GM21360 (cell line): ENCODE data around the gene CDKN2A.
"Not testable (repeated sequence)": the region's sequence is repeated elsewhere in the genome, so short reads cannot be mapped to it uniquely, and the experiment has no call there.

Experiments
- ATAC-seq: cut with Tn5 transposase; IDR thresholded peaks from one replicate; pipeline ENCODE4 v1.9.1; 2021; ENCODE audit warnings: mild to moderate bottlenecking, moderate library complexity; ENCODE audit not compliant: unreplicated experiment

Gene CDKN2A

DNA sequence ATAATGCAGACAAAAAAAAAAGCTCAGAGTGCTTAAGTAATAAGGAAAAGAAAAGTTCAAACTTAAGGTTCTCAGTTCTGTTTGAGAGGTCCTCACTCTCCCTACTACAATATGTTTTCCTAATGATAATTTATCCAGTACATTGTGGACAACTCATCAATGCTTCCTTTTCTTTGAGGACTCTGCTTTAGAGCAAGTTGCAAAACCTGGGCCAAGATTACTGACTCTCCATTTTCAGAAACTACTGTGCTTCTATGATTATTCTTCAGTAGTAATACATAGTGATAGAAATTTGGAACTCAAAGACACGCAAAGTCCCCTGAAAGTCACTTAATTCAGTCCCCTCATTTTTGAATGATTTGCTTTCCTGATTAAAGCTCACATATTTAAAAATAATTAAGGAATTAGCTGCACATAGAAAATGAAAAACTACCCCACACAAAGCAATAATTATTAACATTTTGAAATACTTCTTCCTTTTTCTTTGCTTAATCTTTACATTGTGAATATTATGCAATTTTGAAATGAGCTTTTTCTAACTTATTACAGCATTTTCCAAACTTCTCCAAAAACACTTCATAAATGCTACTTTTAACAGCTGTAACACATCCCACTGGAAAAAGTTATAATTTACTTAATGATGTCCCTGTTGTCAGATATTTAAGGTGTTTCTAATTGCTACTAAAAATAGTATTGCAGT, 11.2 kb downstream of the CDKN2A start:
- ATAC-seq = no peak

DNA sequence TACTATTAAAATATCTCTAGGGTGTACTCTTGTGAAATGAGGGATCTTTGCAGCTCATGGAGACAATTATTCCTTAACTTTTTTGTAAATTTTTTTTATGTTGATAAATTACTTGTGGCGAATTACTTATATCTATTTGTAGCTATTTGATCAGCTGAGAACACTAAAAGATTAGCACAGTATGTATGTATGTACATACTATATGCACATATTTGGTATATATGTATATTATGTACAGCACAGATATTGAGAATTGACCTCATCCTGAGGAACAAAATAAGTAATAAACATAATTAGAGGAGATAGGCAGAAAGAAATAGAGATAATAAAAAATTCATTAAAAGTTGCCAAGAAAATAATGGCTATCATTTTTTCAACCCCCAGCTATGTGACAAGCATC, 11.8 kb downstream of the CDKN2A start:
- ATAC-seq = no peak

DNA sequence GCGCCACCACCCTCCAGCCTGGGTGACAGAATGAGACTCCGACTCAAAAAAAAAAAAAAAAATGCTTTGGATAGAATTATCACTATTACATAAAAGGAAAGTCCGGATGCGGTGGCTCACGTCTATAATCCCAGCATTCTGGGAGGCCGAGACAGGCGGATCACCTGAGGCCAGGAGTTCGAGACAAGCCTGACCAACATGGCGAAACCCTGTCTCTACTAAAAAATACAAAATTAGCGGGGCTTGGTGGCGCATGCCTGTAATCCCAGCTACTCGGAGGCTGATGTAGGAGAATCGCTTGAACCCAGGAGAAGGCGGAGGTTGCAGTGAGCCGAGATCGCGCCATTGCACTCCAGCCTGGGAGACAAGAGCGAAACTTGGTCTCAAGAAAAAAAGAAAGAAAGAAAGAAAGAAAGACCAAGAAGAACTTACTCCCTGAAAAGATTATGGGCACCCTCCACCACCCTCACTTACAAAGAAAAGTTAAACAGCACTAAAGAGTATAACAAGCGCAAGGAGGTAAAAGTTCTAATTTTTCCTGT, 17.8 kb downstream of the CDKN2A start:
- ATAC-seq = no peak

DNA sequence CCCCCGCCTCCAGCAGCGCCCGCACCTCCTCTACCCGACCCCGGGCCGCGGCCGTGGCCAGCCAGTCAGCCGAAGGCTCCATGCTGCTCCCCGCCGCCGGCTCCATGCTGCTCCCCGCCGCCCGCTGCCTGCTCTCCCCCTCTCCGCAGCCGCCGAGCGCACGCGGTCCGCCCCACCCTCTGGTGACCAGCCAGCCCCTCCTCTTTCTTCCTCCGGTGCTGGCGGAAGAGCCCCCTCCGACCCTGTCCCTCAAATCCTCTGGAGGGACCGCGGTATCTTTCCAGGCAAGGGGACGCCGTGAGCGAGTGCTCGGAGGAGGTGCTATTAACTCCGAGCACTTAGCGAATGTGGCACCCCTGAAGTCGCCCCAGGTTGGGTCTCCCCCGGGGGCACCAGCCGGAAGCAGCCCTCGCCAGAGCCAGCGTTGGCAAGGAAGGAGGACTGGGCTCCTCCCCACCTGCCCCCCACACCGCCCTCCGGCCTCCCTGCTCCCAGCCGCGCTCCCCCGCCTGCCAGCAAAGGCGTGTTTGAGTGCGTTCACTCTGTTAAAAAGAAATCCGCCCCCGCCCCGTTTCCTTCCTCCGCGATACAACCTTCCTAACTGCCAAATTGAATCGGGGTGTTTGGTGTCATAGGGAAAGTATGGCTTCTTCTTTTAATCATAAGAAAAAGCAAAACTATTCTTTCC, 19.3 kb downstream of the CDKN2A start:
- ATAC-seq = peak; percentile 59

DNA sequence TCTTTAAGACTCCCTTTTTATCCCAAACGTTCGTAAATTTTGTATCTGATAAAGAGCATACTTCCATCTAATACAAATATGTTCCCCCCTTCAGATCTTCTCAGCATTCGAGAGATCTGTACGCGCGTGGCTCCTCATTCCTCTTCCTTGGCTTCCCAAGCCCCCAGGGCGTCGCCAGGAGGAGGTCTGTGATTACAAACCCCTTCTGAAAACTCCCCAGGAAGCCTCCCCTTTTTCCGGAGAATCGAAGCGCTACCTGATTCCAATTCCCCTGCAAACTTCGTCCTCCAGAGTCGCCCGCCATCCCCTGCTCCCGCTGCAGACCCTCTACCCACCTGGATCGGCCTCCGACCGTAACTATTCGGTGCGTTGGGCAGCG, 19.9 kb downstream of the CDKN2A start:
- ATAC-seq = no peak

DNA sequence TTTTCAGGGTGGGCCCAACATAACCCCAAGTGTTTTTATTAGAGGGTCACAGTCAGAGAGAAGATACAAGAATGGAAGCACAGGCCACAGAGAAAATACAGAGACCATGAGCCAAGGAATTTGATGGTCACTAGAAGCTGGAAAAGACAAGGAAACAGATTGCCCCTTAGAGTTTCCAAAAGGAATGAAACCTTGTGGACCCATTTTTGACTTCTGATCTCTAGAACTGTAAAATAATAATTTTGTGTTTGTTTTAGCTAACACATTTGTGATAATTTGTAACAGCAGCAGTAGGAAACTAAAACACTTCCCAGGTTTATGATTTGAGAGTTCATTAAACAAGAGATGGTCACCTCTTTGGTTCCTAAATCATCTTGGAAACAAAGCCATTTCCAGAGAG, 21.8 kb downstream of the CDKN2A start:
- ATAC-seq = no peak

DNA sequence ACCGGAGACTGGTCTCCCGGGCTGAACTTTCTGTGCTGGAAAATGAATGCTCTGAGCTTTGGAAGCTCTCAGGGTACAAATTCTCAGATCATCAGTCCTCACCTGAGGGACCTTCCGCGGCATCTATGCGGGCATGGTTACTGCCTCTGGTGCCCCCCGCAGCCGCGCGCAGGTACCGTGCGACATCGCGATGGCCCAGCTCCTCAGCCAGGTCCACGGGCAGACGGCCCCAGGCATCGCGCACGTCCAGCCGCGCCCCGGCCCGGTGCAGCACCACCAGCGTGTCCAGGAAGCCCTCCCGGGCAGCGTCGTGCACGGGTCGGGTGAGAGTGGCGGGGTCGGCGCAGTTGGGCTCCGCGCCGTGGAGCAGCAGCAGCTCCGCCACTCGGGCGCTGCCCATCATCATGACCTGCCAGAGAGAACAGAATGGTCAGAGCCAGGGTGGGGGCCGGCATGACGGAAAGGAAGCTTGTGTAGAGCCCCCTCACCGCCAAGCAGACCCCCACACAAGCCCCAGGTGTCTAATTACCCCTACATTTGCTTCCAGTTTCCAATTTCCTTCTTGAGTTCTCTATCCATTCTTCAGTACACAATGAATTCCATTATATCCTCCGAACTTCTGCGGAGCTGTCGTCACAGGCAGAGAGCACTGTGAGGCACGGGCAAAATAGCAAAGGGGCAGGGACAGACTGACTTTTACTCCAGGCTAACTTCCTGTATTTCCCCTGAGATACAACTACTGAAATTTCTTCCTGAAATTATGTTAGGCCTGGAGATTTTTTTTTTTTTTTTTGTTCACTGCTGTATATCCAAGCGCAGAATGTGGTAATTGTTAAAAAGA, 23.2 kb downstream of the CDKN2A start:
- ATAC-seq = no peak

DNA sequence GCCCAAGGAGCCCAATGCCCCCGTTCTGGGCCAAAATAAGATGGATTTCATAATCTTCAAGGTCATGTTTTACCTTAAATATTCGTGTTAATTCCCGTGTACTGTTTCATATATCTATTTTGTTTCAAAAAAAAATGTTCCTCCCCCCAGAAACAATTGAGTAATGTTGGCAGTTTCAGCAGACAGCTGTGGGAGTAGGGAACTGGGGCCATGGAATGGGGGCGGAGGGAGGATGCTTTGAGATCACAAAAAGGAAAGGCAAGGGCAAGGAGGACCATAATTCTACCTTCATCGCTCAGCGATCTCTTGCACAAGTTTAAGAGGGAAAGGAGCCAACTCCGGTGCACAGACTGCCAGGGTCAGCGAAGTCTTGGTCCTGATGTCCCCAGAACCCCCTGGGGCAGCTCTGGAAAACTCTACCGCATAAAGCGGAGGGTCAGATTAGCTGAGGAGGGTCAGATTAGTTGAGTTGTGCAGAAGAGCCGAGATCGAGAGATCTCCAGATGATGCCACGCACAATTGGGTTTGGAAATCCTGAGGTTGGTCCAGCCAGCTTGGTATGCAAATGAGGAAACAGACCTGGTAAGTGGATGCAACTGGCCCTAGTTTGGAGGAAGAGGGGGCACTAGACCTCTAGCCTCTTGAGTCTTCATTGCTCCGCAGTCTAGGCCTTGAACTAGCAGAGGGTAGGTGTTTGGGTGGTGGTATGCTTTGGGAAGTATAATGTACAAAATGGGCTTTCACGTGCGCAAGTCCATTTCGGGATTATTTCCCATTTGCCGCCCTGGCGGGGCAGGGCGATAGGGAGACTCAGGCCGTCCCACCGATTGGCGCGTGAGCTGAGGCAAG, 24.0 kb downstream of the CDKN2A start:
- no peak for ATAC-seq

DNA sequence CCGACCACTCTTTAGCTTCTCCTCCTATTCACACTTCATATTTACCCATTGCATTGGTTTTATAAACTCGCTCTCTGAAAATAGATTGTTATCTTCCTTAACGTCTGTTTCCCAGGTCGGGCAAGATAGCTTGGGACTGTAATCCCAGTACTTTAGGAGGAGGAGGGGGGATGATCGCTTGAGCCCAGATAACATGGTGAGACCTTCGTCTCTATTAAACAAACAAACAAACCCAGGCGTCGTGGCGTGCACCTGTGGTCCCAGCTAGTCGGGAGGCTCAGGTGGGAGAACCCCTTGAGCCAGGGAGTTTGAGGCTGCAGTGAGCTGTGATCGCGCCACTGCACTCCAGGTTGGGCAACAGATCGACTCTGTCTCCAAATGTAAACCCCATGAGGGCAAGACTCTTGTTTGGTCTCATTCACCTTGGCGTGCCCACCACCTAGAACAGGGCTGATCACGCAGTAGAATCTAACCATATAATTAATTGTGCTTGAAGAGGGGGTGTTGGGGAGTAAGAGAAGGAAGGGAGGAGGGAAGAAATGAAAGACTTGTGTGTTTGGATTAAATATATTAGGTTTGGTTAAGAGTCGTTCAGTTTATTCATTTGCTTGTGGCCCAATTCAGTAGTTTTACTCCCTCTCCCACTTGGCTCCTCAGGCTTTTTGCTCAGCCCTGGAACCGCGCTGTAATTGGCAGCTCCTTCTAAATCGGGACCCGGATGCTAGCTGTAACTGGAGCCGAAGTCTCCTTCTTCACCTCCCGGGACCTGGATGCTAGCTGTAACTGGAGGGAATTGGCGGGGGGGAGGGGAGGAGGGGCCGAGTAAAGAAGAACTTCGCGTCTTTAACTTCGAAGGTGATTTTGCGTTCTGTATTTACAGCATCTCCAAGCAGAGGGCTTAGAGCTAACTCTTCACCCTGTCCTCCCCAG, 24.9 kb downstream of the CDKN2A start:
- ATAC-seq = no peak

DNA sequence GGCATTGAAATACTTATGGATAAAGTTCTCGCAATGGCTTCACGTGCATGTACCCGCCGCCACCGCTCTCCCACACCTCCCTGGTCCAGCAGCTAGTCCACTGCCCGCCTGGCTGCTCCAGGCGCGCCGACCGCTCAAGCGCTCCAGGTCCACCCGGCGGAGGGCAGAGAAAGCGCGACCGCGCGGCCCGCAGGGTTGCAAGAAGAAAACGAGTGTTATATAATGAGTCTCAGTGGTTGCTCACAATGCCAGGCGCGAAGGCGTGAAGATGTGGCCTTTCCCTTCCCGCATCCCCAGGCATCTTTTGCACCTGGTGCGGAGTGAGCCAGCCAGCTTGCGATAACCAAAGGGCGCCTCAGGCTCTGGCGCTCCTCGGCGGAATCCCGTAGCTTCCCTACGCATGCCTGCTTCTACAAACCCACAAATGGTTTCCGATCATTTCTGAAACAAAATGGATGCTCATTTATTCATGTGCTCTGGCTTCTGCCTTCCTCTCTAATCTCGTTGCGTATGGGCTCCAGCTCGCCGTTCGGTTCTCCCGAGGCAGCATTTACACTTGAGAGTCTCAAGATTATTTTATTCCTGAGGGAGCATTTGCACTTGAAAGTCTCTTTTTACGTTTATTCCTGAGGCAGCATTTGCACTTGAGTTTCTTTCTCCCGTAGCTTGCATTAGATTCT, 25.7 kb downstream of the CDKN2A start:
- ATAC-seq = no peak

DNA sequence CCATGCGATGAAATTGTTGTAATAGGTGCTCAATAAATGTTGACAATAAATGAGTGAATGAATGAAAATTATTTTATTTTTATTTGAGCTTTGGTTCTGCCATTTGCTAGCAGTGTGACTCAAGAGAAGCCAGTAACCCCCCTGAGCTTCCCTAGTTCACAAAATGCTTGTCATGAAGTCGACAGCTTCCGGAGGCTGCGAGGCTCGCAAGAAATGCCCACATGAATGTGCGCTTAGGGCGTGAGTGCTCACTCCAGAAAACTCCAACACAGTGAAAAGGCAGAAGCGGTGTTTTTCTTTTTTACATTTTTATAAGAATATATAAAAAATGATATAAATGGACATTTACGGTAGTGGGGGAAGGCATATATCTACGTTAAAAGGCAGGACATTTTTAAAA, 26.5 kb downstream of the CDKN2A start:
- ATAC-seq = no peak

DNA sequence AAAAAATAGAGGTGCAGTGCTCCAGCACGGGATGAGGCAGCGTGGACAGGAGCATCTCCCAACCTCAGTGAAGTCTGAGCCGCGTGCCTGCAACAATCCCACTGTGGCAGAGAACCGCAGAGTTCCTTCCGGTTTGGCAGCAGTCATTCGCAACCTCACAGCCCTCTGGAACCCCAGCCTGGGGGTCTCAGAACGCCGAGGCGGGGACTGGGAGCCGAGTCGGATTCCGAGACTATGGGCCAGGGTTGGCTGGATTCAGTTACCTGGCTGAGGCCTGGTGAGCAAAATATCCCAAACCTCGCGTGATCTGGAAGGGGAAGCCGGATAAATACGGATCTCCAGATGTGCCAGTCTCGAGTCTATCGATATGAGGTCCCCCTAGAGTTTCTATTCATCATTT, 27.0 kb downstream of the CDKN2A start:
- ATAC-seq = no peak

DNA sequence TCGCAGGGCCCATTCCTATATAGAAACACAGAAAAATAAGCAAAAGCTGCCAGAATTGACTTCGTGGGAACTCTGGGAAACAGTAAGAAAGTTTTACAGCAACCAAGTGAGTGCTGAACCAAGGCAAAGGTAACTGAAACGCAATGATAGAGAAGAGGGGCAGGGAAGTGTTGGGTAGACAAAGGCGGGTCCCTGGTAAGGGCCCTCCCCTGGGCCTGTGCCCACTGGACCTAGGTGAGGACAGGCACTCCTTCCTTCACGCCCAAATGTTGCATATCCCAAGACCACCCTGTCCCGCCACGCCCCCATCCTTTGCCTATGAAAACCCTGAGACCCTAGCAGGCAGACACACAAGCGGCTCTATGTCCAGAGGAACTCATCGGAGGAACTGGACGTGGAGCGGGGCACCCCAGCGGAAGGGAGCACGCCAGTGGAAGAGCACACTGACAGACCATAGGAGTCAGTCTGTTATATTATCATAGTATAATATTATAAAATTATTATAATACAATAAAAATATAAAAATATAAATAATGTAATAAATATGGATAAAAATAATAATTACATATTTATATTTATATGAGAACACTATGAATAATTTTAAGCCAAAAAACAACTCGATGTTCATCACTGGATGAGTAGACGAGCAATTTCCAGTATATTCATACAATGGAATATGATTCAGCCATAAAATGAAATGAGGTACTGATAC, 27.9 kb downstream of the CDKN2A start:
- no peak for ATAC-seq

DNA sequence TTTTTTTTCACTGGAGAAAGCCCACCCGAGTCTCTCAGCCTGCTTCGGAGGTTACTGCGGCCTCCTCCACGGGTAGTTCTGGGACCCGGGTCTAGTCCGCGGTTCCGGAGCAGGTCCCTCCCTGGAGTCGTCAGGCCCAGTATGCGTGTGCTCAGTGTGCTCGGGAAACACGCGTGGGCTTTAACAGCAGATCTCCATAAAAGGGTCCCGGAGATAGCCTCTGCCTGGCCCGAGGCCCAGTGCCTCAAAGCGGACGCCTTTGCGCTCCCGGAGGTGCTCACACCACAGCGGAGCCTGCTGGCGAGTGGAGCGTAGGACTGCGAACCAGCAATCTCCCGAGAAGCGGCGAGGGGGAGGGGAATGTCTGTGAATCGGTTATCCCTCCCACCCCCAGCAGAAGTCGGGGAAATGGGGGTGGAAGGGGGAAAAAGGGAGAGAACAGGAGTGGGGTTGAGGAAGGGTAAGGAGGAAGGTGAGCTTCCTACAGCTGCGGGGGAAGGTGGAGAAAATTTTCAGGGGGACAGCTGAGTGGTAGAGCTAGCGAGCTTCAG, 28.7 kb downstream of the CDKN2A start:
- ATAC-seq = peak; percentile 61

DNA sequence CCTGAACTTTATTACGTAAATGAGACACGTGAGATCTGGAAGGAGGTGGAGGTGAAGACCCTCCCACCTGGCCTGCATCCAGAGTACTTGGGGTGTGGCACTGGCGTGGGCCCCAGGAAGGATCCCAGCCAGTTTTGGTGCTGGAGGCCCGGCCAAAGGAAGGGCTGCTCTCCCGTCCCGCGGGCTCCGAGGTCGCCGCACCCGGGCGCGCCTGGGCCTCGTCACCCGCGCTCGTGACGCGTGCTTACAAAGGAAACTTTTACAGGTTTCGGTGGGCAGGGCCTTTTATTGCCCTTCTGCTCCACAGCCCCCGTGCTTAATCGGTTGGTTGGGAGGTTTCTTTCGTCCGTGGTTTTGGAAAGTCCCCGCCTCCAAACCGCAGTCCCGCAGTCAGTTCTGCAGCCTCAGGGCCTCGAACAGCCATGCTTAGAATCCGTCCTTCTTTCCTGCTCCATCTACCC, 29.2 kb downstream of the CDKN2A start:
- ATAC-seq = peak; percentile 58

DNA sequence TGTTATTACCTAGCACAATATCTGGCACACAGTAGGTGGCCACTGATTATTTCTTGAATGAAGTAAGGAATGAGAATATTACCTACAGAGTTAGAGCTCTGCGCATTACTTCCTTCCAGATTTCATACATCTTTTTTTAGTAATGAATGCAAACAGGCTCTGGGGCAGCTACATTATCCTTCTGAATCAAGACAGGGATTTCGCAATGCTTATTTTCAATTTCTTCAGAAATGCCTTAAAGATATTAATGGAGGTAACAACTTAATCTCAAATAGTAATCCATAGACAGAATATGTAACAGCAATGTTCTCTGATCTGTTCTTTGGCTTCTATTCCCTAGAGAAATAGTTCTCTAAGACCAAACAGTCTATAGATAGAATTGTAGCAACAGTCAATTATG, 32.6 kb downstream of the CDKN2A start:
- ATAC-seq = no peak

DNA sequence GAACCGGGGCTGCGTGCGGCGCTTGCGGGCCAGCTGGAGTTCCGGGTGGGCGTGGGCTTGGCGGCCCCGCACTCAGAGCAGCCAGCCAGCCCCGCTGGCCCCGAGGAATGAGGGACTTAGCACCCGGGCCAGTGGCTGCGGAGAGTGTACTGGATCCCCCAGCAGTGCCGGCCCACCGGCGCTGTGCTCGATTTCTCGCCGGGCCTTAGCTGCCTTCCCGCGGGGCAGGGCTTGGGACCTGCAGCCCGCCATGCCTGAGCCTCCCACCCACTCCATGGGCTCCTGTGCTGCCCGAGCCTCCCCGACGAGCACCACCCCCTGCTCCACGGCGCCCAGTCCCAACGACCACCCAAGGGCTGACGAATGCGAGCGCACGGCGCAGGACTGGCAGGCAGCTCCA, 34.9 kb downstream of the CDKN2A start:
- not testable (repeated sequence) for ATAC-seq

DNA sequence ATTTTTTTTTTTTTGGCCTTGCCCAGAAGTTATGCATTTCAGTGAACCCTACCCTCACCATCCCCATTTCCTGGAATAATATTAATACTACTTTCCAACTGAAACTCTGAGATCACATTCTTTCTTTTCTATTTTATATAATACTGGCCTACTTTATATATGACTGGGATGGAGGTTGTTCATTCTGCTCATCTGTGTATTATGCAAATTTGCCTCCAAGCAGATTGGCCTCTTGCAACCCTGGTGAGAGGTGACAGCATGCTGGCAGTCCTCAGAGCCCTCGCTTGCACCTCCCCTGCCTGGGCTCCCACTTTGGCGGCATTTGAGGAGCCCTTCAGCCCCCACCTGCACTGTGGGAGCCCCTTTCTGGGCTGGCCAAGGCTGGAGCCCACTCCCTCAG, 35.4 kb downstream of the CDKN2A start:
- no peak for ATAC-seq
